Dorsolateral prefrontal cortex (tissue), 118 donors: ENCODE measurements around the gene CHST5. TPM values are rescaled to one million over a fixed set of nuclear protein-coding genes. Genes with fewer than 3 reads are reported as not detected.

Source experiments
- total RNA-seq, 120 experiments: library from RNA; stranded (reverse); gene quantifications; one replicate each; pipeline versions ENCODE4 v1.2.3 to v1.2.4, GENCODE V29; 2022

Gene CHST5
- total RNA-seq, 120 experiments from 2014 or later: 1.2 to 10.0 (median 4.2) TPM

Other genes with a start within 250 kb of the CHST5 start
- gene CFDP1, start 102.6 kb downstream of the CHST5 start, total RNA-seq: 10 to 100 TPM; 37.5 to 79.2 (median 62.9) TPM
- gene TMEM170A, start 71.4 kb downstream of the CHST5 start, total RNA-seq: 10 to 100 TPM; 20.2 to 47.4 (median 29.5) TPM
- gene CHST6, start 40.7 kb downstream of the CHST5 start, total RNA-seq: 10 to 100 TPM in 93 of 120 experiments, 1 to 10 TPM in 27; 4.8 to 43.3 (median 16.5) TPM
- 10 to 100 TPM; 16.2 to 36.0 (median 24.0) TPM for gene TMEM231, start 20.1 kb upstream of the CHST5 start, total RNA-seq
- gene GABARAPL2, start 30.3 kb upstream of the CHST5 start, total RNA-seq: 100 to 1,000 TPM; 171 to 307 (median 259) TPM
- 10 to 100 TPM; 45.1 to 91.6 (median 59.6) TPM for gene ADAT1, start 87.2 kb upstream of the CHST5 start, total RNA-seq
- 10 to 100 TPM; 39.4 to 84.1 (median 60.8) TPM for gene KARS1, start 111.6 kb upstream of the CHST5 start, total RNA-seq
- 100 to 1,000 TPM; 104 to 284 (median 207) TPM for gene TERF2IP, start 111.7 kb upstream of the CHST5 start, total RNA-seq
- not detected for gene CPHXL2, start 140.9 kb upstream of the CHST5 start, total RNA-seq
- not detected for gene DUXB, start 165.4 kb upstream of the CHST5 start, total RNA-seq
- not detected for gene CPHXL, start 190.4 kb upstream of the CHST5 start, total RNA-seq